Loucy (cell line): Measurements from ENCODE around the gene FLT4.

Source experiments
- H2AFZ ChIP-seq: fragments of 200-600 bp; sonication (generic); 2 replicates; pipeline ENCODE4 v1.6.0; 2016; ENCODE audit warnings: antibody characterized with exemption, mild to moderate bottlenecking, low read length, moderate library complexity
- H3F3A ChIP-seq: fragments of 200-600 bp; 2 replicates; pipeline ENCODE4 v1.6.0; 2016; ENCODE audit warnings: antibody characterized with exemption, low read depth, mild to moderate bottlenecking
- H3K27me3 ChIP-seq: fragments of 200-600 bp; sonication (generic); 2 replicates; pipeline ENCODE4 v1.6.1; 2014; ENCODE audit warnings: low read length, mild to moderate bottlenecking; ENCODE audit not compliant: insufficient read depth, poor library complexity, severe bottlenecking
- H3K36me3 ChIP-seq: fragments of 200-600 bp; sonication (generic); 2 replicates; pipeline ENCODE4 v1.6.1; 2016; ENCODE audit warnings: low read length; ENCODE audit not compliant: insufficient read depth
- H3K4me1 ChIP-seq: fragments of 200-600 bp; sonication (generic); 2 replicates; pipeline ENCODE4 v1.5.1; 2014; ENCODE audit warnings: low read length, mild to moderate bottlenecking; ENCODE audit not compliant: insufficient read depth, poor library complexity, severe bottlenecking
- H3K4me2 ChIP-seq: fragments of 200-600 bp; sonication (generic); 2 replicates; pipeline ENCODE4 v1.6.0; 2014; ENCODE audit warnings: antibody characterized with exemption, low read length, low read depth, mild to moderate bottlenecking; ENCODE audit not compliant: poor library complexity, severe bottlenecking
- H3K4me3 ChIP-seq: fragments of 200-600 bp; sonication (generic); 2 replicates; pipeline ENCODE4 v1.5.1; 2014; ENCODE audit warnings: low read length, mild to moderate bottlenecking, mixed read lengths; ENCODE audit not compliant: poor library complexity, severe bottlenecking
- H3K79me2 ChIP-seq: fragments of 200-600 bp; sonication (generic); 2 replicates; pipeline ENCODE4 v1.6.1; 2014; ENCODE audit warnings: low read length; ENCODE audit not compliant: insufficient read depth
- H3K9ac ChIP-seq: fragments of 200-600 bp; sonication (generic); 2 replicates; pipeline ENCODE4 v1.6.0; 2014; ENCODE audit warnings: mild to moderate bottlenecking, low read depth, low read length, moderate library complexity; ENCODE audit not compliant: poor library complexity, severe bottlenecking
- H3K9me2 ChIP-seq: fragments of 200-600 bp; sonication (generic); replicated peaks from 2 replicates; pipeline ENCODE4 v1.6.1; 2016; ENCODE audit warnings: low read depth, low read length, mixed read lengths
- H3K9me3 ChIP-seq: fragments of 200-600 bp; sonication (generic); 2 replicates; pipeline ENCODE4 v1.6.1; 2014; ENCODE audit warnings: mild to moderate bottlenecking, antibody characterized with exemption, low read length, low read depth; ENCODE audit not compliant: insufficient read depth
- H4K20me1 ChIP-seq: fragments of 200-600 bp; sonication (generic); 2 replicates; pipeline ENCODE4 v1.6.0; 2014; ENCODE audit warnings: antibody characterized with exemption, low read length, mild to moderate bottlenecking; ENCODE audit not compliant: insufficient read depth, poor library complexity, severe bottlenecking
- CTCF ChIP-seq: fragments of 200-600 bp; sonication (generic); conservative IDR thresholded peaks from 2 replicates; pipeline ENCODE4 v1.5.1; 2014; ENCODE audit warnings: mild to moderate bottlenecking, antibody characterized with exemption, low read length
- EZH2phosphoT487 ChIP-seq: fragments of 200-600 bp; IDR thresholded peaks from 2 replicates; pipeline ENCODE4 v1.6.1; 2018; ENCODE audit warnings: antibody characterized with exemption, mild to moderate bottlenecking, moderate library complexity, borderline replicate concordance

The FLT4 gene

GRCh38 chr5:180646963-180647305, 2.5 kb downstream of the FLT4 start:
- no peak overlapping the region for H3K9ac ChIP-seq
- no peaks in the 10 kb centered on the region for H4K20me1 ChIP-seq
- H3K4me3 ChIP-seq, result no peak overlapping the region
- H3F3A ChIP-seq, result no peaks in the 10 kb centered on the region
- H3K9me2 ChIP-seq, result no peaks in the 10 kb centered on the region
- no peaks in the 10 kb centered on the region for H3K4me1 ChIP-seq
- H3K9me3 ChIP-seq, result no peaks in the 10 kb centered on the region
- no peak for TF ChIP-seq EZH2phosphoT487
- no peak for TF ChIP-seq CTCF
- H3K79me2 ChIP-seq, result no peaks in the 10 kb centered on the region
- H3K27me3 ChIP-seq, result no peaks in the 10 kb centered on the region
- no peaks in the 10 kb centered on the region for H3K36me3 ChIP-seq
- no peak overlapping the region for H2AFZ ChIP-seq
- no peak overlapping the region for H3K4me2 ChIP-seq

- no peak overlapping the region for H3K9ac ChIP-seq
- TF ChIP-seq EZH2phosphoT487, result no peak
- no peak for TF ChIP-seq CTCF
- no peaks in the 10 kb centered on the region for H3K27me3 ChIP-seq
- no peaks in the 10 kb centered on the region for H3K9me3 ChIP-seq
- no peak overlapping the region for H3K4me3 ChIP-seq
- H3K9me2 ChIP-seq, result no peaks in the 10 kb centered on the region
- H3K4me2 ChIP-seq, result no peak overlapping the region
- H3F3A ChIP-seq, result no peaks in the 10 kb centered on the region
- H3K79me2 ChIP-seq, result no peaks in the 10 kb centered on the region
- H3K4me1 ChIP-seq, result no peaks in the 10 kb centered on the region
- H3K36me3 ChIP-seq, result no peaks in the 10 kb centered on the region
- no peaks in the 10 kb centered on the region for H4K20me1 ChIP-seq
- H2AFZ ChIP-seq, result no peak overlapping the region
Observed at GRCh38 chr5:180646289-180646962, 3.0 kb downstream of the FLT4 start.

- Histone ChIP-seq H3K9me2 (no peaks in the 10 kb centered on the region), H3K4me3 (no peak overlapping the region), H3K36me3 (no peaks in the 10 kb centered on the region), H3K4me2 (no peak overlapping the region), H2AFZ (no peak overlapping the region), H3F3A (no peaks in the 10 kb centered on the region), H4K20me1 (no peaks in the 10 kb centered on the region), H3K79me2 (no peaks in the 10 kb centered on the region), H3K9me3 (no peaks in the 10 kb centered on the region), H3K27me3 (no peaks in the 10 kb centered on the region), H3K9ac (no peak overlapping the region), H3K4me1 (no peaks in the 10 kb centered on the region)
- TF ChIP-seq EZH2phosphoT487, result no peak
- no peak for TF ChIP-seq CTCF
Observed at GRCh38 chr5:180645274-180646204, 3.9 kb downstream of the FLT4 start.
